Esophagus squamous epithelium (tissue), 4 donors: ENCODE measurements around the gene SH3GL2.

Experiments used
- POLR2A ChIP-seq, 4 donors: fragments of 450-650 bp; IDR thresholded peaks; one replicate each; pipeline ENCODE4 v1.6.1; 2017; ENCODE audit warnings: antibody characterized with exemption in 4 of 4, mild to moderate bottlenecking in 4 of 4, moderate library complexity in 3 of 4
- TF ChIP-seq, protein P1 (sequence below), 6 experiments: fragments of 450-650 bp in 4 of 6; fragments of 200-600 bp in 2 of 6; sonication (generic) in 2 of 6; IDR thresholded peaks; one replicate each; pipeline ENCODE4 v1.5.1; 2016 to 2019; ENCODE audit warnings: antibody characterized with exemption in 6 of 6, mild to moderate bottlenecking in 4 of 6, moderate library complexity in 4 of 6

DNA sequence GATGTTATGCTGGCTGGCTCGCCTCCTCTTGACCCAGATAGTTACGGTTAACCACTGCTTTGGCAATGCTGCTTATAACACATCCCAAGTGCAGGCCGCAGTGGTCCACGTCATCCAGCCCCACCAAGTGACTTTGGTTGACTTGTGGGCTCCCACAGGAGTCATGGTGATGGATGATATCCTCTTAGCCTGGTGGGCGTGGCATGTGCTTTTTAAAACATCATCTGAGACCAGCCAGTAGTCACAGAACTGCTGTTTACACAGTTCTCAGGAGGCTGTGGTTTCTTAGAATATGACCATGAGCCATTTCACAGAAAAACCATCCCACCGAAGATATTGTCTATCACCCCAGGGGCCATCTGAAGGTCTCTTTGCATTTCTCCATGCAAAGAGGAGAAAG, 216.9 kb downstream of the SH3GL2 start:
- TF ChIP-seq, protein P1, sequence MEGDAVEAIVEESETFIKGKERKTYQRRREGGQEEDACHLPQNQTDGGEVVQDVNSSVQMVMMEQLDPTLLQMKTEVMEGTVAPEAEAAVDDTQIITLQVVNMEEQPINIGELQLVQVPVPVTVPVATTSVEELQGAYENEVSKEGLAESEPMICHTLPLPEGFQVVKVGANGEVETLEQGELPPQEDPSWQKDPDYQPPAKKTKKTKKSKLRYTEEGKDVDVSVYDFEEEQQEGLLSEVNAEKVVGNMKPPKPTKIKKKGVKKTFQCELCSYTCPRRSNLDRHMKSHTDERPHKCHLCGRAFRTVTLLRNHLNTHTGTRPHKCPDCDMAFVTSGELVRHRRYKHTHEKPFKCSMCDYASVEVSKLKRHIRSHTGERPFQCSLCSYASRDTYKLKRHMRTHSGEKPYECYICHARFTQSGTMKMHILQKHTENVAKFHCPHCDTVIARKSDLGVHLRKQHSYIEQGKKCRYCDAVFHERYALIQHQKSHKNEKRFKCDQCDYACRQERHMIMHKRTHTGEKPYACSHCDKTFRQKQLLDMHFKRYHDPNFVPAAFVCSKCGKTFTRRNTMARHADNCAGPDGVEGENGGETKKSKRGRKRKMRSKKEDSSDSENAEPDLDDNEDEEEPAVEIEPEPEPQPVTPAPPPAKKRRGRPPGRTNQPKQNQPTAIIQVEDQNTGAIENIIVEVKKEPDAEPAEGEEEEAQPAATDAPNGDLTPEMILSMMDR (IDR thresholded peaks at IDR 0.05): no peak
- TF ChIP-seq POLR2A (IDR thresholded peaks at IDR 0.05): no peak
